HG02884 (cell line): ENCODE results near the gene SAMM50.

Experiments
- ATAC-seq: cut with Tn5 transposase; IDR thresholded peaks from one replicate; pipeline ENCODE4 v1.9.1; 2021; ENCODE audit warnings: mild to moderate bottlenecking, moderate library complexity; ENCODE audit not compliant: unreplicated experiment

SAMM50 gene

DNA sequence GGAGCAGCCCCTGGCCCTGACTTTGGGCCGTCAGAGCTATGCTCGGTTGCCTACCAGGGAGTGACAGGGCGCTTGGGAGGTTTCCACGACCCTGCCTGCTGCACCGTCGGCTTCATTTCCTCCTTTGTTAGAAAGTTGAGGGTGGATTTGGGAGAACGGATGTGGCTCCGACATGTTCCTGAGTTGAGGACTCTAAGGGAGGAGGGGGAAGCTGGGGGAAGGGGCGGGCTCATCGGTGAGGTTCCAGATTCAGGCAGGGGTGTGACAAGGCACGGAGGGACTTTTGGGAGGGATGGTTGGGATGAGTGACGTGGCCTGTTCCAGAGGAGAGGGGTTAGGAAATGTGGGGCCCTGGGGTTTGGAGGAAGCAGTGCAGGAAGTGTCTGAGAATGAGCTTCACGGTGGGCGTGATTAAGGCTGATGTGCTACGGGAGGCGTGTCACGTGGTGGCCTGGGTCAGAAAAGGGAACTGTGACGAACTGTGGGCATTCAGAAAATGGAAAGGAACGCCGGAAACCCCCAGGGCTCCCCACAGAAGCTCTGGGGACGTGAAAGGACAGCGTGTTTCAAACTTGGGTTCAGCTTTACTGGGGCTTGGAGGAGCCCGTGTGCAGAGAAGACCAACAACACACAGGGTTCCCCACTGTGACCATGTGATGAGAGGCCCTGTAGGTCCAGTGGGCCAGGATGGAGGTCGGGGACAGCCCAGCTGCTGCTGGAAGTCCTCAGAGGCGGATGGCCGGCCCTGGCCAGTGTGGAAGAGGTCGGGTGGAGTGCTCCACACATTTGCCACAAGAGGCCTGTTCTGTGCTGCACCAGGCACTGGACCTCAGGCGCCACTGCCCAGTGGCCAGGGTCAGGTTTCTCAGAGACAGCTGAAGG is 71.6 kb downstream of the SAMM50 start:
- peak; percentile 32 for ATAC-seq

DNA sequence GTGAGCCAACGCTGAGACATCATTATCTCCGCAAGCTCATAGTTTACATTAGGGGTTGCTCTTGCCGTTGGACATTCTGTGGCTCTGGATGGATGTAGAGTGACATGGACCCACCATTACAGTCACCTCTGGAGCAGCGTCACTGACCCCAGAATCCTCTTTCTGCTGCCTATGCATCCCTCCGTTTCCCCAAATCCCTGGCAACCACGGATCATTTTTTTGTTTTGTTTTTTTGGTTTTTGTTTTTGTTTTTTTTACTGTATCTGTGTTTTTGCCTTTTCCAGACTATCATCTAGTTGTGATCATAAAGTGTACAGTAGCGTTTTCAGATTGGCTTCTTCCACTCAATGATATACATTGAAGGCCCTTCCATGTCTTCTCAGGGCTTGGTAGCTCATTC is 72.8 kb downstream of the SAMM50 start:
- ATAC-seq = no peak

DNA sequence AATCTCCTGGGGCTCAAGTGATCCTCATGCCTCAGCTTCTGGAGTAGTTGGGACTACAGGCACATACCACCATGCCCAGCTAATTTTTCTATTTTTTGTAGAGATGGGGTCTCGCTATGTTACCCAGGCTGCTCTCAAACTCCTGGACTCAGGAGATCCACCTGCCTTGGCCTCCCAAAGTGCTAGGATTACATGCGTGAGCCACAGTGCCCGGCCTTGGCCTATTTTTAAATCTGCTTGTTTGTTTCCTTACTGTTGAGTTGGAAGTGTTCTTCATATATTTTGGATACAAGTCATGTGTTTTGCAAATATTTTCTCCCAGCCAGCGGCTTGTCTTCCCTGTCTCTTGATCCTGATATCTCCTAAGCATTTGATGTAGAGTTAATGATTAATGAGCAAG is 73.8 kb downstream of the SAMM50 start:
- no peak for ATAC-seq

DNA sequence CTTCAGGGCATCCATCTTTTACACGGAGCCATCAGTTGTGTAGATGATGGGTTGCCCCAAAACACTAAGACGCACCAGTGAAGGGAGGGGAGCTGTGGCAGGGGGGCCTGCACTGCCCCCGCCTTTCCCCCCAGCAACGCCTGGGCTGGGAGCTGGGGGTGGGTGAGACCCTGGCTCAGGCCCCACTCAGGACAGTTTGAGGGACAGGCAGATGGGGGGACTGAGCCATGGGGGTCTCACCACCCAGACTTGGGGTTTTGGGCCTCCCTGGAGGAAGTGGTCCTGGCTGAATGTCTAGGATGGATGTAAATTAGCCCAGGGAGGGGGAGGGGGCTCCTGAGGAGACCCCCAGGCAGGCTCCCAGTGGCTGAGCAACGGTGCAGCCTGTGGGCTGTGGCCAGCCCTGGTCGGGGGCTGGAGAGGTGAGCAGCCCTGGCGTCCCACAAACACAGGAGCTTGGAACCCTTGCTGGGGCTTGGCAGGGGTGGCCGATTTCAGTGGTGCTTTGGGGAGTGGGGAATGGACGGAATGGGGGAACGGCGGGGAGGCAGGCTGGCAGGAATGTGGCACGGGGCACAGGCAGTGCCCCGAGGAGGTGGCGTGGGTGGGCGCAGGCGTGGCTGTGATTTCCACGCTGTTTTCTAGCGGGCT is 74.9 kb downstream of the SAMM50 start:
- ATAC-seq = no peak

DNA sequence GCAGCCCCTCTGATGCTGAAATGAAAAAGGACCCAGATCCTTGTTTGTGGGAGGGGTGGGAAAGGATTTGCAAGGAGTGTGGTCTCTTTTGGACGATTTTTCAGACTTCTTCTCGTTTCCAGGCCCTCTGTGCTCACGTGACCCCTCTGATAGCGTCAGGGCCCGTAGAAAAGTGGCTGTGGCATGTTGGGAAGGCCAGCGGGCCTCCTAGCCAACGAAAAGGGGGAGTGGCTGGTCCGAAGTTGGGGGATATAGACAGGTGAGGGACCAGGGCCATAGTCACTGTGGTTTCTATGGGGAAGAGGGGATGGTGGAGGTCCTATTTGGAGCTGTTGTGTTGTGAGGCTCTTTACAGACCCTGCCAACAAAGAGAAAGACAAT is 75.5 kb downstream of the SAMM50 start:
- ATAC-seq = no peak

DNA sequence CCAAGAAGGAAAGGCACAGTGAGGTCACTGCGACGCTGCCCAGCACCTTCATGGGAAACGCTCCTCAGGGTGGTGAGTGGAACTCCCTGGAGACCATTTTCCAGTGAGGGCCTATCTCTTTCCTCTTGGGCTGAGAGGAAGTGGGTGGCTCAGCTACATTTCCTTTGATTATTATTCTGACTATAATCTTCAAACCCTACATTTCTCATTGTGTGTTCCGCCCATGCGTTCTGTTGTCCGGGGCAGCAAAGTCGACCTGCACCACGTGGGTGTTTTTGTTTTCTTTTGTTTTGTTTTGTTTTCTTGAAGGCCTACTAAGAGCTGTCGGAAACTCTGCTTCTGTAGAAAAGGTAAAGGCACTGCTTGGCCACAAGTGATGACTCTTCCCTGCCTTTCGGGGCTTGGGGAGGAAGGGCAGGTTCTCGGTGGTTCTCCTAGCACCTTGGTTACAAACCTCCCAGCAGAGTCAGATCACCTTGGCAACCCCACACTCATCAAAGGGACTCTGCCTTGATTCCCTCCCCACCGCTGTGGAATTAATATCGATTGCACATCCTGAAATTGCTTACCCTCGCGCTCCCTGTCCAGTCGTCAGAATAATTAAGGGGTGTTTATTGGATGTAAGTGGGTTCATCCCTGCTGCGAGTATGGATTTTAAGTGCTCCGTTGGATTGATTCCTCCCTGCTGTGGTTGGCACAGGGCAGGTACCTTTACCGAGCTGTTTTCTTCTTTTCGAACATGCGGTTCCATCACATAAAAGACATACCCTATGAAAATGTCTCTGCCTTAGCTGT is 76.1 kb downstream of the SAMM50 start:
- no peak for ATAC-seq

DNA sequence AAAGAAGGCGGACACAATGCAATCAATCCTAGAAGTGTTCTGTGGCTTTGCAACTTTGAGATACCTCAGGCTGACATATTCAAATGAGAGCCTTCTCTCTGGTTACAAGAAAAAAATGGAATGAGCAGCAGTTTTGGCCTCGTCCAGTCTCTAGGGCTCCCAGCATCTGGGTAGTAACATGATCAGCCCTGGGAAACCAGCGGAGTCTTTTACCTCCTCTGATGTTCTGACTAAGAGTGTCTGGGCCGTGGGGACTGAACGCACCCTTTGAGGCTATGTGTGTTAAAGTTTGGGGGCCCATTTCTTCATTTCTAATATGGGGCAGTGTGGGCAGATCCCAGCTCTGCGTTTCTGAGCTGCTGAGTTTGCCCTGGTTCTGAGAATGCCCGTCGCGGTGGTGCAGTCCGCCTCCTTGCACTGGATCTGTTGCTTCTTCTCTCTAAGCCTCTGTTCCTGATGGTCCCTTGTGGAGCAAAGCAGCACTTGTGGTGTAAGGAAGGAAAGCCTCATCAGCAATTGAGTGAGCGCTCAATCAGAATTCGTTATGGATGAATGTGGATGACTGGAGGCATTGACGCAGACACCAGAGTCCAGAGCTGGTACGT is 77.0 kb downstream of the SAMM50 start:
- no peak for ATAC-seq

DNA sequence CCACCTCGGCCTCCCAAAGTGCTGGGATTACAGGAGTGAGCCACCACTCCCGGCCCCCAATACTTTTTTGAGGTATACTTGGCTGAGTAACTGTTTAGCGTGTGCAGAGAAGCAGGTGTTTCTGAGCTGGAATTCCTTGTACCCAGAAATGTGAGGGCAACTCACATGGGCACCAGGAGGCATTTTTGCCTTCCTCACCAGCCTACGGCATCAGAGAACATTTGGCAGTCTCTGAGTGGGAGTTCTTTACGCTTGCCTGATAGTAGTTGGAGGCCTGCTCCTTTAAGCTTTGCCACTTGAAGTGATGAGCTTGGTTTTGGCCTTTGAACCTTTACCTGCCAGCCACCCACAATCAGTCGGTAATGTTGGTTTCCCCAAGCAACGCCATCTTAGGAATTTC is 78.0 kb downstream of the SAMM50 start:
- ATAC-seq = no peak

DNA sequence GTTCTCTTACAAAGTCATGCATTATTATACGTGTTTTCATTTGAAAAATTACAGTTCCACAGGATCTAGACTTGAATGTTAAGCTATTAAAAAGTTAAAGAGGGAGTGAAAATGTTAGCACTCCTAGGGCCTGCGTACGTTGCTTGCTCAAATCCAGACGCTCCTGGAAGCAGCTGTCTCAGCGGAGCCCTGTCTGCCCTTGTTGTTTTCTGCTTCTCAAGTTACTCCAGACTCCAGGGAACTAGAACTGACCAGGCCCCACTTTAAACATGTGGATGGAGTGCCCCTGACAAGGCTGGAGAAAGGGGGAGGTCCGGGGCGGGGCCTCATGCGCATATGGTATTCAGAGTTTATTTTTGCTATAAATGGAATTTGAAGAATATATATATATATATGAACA is 78.5 kb downstream of the SAMM50 start:
- ATAC-seq = no peak

DNA sequence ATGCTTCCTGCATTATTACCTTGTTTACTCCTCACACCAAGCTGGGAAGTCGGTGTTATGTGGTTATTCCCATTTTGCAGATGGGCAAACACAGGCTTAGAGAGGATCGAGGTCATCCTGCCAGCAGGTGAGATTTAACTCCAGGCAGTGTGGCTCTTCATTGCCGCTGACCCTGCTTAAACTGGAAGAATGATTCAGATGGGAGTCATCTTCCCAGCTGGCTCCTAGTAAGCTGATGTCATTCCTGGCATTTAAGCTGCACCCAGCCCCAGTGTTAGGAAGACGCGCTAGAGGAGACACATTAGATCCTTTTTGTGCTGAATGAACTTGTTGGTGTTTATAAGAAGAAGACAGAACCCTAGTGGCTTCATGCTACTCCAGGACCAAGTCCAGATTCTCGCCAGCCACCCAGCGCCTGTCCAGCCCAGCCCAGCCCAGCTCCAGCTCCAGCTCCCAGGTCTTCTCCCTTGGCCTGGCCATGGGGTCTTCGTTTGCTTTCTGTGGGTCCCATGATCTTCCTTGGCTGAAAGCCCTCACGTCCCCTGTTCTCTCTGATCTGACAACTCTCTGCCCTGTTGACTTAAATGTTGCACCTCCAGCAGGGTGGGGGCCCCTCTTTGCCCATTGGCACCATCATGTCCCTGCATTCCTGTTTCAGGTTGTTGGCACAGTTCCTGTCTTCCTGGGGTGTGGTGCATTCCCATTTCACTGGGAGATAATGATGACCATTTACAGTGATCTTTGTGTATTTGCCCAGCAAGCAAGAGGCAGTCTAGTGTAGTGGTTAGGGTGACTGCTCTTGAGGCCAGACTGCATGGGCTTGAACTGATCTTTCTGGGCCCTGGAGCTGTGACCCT is 82.5 kb downstream of the SAMM50 start:
- no peak for ATAC-seq

DNA sequence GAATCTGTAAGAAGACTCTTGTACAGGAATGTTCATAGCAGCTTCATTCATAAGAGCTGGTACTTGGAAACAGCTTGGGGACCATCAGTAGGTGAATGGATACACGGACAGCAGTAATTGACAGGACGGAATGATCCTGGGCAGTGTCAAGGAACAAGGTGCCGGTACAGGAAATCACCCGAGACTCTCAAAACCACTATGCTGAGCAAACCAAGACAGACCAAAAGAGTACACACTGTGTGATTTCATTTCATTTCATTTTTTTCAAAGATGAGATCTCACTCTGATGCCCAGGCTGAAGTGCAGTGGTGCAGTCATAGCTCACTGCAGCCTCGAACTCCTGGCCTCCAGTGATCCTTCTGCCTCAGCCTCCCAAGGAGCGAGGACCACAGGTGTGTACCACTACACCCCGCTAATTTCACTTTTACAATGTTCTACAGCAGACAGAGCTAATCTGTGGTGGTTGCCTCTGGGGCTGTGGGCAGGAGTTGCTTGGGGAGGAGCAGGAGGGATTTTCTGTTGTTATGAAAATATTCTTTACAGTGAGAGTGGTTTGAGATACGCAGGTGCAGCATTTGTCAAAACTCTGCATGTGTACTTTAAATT is 84.4 kb downstream of the SAMM50 start:
- no peak for ATAC-seq

DNA sequence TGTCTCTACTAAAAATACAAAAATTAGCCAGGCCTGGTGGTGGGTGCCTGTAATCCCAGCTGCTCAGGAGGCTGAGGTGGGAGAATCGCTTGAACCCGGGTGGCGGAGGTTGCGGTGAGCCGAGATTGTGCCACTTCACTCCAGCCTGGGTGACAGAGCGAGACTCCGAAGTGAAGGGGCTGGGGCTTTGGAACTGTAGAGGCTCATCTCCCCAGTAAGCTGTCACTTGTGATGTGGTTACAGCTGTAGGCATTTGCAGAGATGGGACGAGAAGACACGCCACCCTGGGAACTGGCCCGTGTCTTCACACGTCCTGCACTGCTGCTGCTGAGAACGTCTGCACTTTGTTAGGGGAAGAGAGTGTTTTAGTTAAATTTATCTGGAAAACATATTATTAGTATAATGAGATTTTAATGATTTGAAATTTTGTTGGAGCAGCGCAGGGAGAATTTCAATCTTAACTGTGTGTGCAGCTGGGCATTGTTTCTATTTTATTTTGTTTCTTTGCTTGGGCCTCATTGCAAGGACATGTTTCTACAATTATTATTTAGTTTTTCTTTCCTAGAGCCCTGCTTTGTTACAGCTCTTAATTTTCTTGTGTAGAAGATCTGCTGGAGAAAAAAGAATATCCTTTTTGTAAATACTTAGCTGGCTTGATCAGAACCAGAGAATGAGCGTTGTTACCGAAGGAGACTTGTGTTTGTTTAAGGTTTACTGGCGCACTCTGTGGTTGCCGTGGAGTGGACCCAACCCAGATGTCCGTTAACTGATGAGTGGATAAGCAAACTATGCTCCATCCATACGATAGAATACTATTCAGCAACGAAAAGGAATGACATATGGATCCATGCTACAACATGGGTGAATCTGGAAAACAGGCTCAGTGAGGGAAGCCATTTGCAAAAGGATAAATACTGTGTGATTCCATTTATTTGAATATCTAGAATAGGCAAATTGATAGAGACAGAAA is 87.3 kb downstream of the SAMM50 start:
- ATAC-seq = peak; percentile 62

DNA sequence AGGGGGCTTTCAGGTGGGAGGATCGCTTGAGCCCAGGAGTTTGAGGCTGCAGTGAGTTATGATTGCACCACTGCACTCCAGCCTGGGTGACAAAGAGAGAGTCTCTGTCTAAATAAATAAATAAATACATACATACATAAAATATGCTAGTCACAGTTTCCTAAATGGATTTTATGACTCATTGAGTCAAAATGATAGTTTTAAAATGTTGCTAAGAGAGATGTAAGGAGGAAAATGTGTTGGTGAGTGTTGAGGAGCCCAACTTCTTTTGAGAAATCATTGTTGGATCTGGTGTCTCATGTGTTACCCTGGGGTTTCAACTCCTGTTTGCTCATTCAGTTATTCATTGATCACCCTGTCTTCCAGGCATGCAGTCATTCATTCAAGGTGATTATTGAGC is 89.9 kb downstream of the SAMM50 start:
- no peak for ATAC-seq
